Measurements from ENCODE around the gene INHBC. TPM values are rescaled to one million over a fixed set of nuclear protein-coding genes. Genes with fewer than 3 reads are reported as not detected.

Gene INHBC
- total RNA-seq, 2 donors from 2014 or later = not detected

GRCh38 chr12:57496822-57497221 lies 62.2 kb downstream of the INHBC start:
- no peak for DNase-seq (ENCODE audit: low spot score)
- intact Hi-C loops (cut with DNase I) = no loop called here

DNA sequence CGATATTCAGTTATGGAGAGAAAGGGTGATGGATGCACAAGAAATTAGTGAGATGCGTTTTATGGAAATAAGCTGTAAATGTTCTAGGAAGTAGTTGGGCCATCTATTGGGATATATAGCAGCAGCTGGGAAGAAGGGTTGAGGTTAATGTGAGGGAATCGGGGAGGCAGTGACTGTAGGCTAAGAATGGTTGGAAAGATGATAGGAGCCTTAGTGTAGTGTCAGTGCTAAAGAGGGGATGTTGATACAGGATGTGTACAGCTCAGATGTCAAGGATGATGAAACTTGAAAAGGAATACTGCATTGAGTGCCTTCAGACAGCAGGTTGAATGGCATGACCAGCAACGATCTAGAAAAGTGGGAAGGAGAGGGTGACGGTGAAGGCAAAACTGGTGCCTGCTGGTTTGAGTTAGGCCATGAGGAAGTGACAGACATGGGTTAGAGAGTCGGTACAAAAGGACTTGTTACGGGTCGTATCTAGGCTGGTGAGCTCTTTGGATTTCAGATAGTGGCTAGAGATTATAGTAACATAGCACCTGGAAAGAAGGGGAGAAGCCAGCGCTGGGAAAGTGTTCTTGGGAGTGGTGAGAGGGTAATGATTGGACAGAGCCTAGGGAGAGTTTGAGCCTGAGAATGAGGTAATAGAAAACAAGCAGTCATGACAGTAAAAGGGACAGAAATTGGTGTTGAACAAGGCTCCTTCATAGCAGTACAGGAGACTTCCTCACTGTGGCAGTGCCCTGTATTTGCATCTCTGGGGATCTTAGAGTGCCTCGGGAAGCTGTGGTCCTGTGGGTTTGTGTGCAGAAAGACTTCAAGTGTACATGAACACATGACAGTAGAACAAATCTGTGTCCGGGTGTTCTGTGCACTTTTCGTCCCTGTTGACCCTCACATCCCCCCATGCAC lies 62.9 kb downstream of the INHBC start:
- peak; percentile 6 for DNase-seq (ENCODE audit: low spot score)
- intact Hi-C loops (cut with DNase I) = no loop called here

- intact Hi-C loops (cut with DNase I) = no loop called here
- DNase-seq (ENCODE audit: low spot score) = peak; percentile 70
Observed at GRCh38 chr12:57498132-57498502, 63.5 kb downstream of the INHBC start.

DNA sequence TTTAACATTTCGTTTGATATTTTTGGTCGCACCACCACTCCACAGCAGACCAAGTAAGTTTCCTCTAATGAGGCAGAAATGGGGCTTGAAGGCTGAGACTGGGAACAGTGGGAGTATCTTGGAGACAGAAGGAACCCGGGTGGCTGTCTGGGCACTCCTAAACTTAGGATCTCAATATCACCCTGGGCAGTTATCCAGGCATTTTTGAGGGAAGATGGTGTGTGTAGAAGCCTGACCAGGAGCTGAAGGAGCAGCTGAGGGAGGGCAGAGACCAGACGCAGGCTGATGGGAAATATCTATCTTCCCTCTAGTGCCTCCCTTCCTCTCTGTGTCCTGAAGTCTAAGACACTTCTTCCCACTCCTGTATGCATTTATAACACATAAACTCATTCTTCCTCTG lies 64.0 kb downstream of the INHBC start:
- no peak for DNase-seq (ENCODE audit: low spot score)
- intact Hi-C loops (cut with DNase I) = no loop called here

DNA sequence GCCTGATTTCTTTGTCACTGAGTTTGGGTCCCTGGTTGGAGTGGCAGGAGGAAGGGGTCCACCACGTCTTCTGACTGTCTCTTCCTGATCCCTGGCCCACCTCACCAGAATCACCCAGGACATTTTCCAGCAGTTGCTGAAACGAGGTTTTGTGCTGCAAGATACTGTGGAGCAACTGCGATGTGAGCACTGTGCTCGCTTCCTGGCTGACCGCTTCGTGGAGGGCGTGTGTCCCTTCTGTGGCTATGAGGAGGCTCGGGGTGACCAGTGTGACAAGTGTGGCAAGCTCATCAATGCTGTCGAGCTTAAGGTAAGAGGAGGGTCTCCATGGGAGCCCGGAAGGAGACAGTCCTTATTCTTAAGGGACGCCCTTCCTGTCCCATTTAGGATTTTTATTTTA lies 65.6 kb downstream of the INHBC start:
- DNase-seq (ENCODE audit: low spot score) = peak; percentile 34
- intact Hi-C loops (cut with DNase I) = no loop called here

Other genes with a start within 250 kb of the INHBC start
- under 1 TPM; 0.24 to 0.79 TPM for gene NXPH4, start 218.0 kb upstream of the INHBC start, total RNA-seq
- gene SHMT2, start 205.1 kb upstream of the INHBC start, total RNA-seq = 10 to 100 TPM; 53.2 to 53.7 TPM
- gene STAC3, start 183.6 kb upstream of the INHBC start, total RNA-seq = 1 to 10 TPM; 1.2 to 2.8 TPM
- gene R3HDM2, start 3.7 kb upstream of the INHBC start, total RNA-seq = 10 to 100 TPM; 49.7 to 51.8 TPM
- not detected for gene INHBE, start 20.5 kb downstream of the INHBC start, total RNA-seq
- gene GLI1, start 25.0 kb downstream of the INHBC start, total RNA-seq = 1 to 10 TPM in 1 of 2 donors, under 1 TPM in 1; 0.90 to 3.2 TPM
- 10 to 100 TPM; 12.7 to 20.7 TPM for gene ARHGAP9, start 45.1 kb downstream of the INHBC start, total RNA-seq
- gene MARS1, start 53.3 kb downstream of the INHBC start, total RNA-seq = 100 to 1,000 TPM; 135 to 142 TPM
- 10 to 100 TPM; 34.0 to 43.8 TPM for gene DDIT3, start 85.7 kb downstream of the INHBC start, total RNA-seq
- 10 to 100 TPM; 46.5 to 49.1 TPM for gene MBD6, start 88.0 kb downstream of the INHBC start, total RNA-seq
- gene DCTN2, start 112.4 kb downstream of the INHBC start, total RNA-seq = 100 to 1,000 TPM in 1 of 2 donors, 10 to 100 TPM in 1; 90.6 to 104 TPM
- under 1 TPM; 0.10 to 0.14 TPM for gene KIF5A, start 115.3 kb downstream of the INHBC start, total RNA-seq
- 10 to 100 TPM; 26.0 to 27.4 TPM for gene PIP4K2C, start 156.4 kb downstream of the INHBC start, total RNA-seq
- gene DTX3, start 170.0 kb downstream of the INHBC start, total RNA-seq = 10 to 100 TPM; 32.4 to 35.6 TPM
- gene ARHGEF25, start 176.7 kb downstream of the INHBC start, total RNA-seq = 10 to 100 TPM; 78.8 to 82.8 TPM
- gene B4GALNT1, start 198.4 kb downstream of the INHBC start, total RNA-seq = 1 to 10 TPM; 4.3 to 6.0 TPM

All from posterior vena cava (tissue), 2 donors.